Psoas muscle (tissue), 8 donors: ENCODE measurements around the gene KCTD13. TPM values are rescaled to one million over a fixed set of nuclear protein-coding genes. Genes with fewer than 3 reads are reported as not detected.

ENCODE experiments used
- ATAC-seq, 4 donors: fragments of 200-7000 bp; cut with Tn5 transposase; one replicate each; pipeline ENCODE4 v1.9.1; 2020; ENCODE audit warnings: moderate library complexity in 3 of 4, mild to moderate bottlenecking in 2 of 4
- DNase-seq, 2 donors: peaks; one replicate each; pipeline ENCODE4 v3.0.0-alpha.2; 2020
- H3K27ac ChIP-seq: fragments of 200-600 bp; one replicate; pipeline ENCODE4 v1.8.0; 2022
- H3K27me3 ChIP-seq, 3 donors: fragments of 200-600 bp in 1 of 3; one replicate each; pipeline versions ENCODE4 v1.6.1 to v1.8.0; 2013 to 2022; ENCODE audit warnings: low read length in 2 of 3, mild to moderate bottlenecking in 2 of 3, moderate library complexity in 1 of 3; ENCODE audit not compliant: insufficient read depth in 3 of 3
- H3K36me3 ChIP-seq, 2 donors: fragments of 200-600 bp in 1 of 2; one replicate each; pipeline versions ENCODE4 v1.6.1 to v1.8.0; 2013 to 2022; ENCODE audit warnings: low read depth in 1 of 2, mild to moderate bottlenecking in 1 of 2, moderate library complexity in 1 of 2; ENCODE audit not compliant: insufficient read depth in 1 of 2
- H3K4me1 ChIP-seq: fragments of 200-600 bp; one replicate; pipeline ENCODE4 v1.8.0; 2022
- H3K4me3 ChIP-seq: fragments of 200-600 bp; one replicate; pipeline ENCODE4 v1.8.0; 2022; ENCODE audit warnings: mild to moderate bottlenecking
- H3K9me3 ChIP-seq: fragments of 200-600 bp; one replicate; pipeline ENCODE4 v1.8.0; 2022
- WGBS, 3 donors: extraction: QIAGEN DNeasy Blood & Tissue Kit; methylation state at CpG; one replicate each; pipeline versions ENCODE4 v1.1.6 to v1.1.7; 2013; 5-methylcytosine and 5-hydroxymethylcytosine counted together
- intact Hi-C, 2 donors: fragments of 100-400 bp; cut with DNase I; formaldehyde crosslinking; loops; one replicate each; pipeline versions ENCODE4 v1.11.0 to v1.14.2; 2022
- polyA plus RNA-seq, 3 donors: library from polyadenylated mRNA; stranded (reverse); fragments of 200-250 nt; gene quantifications; one replicate each; pipeline ENCODE4 v1.2.3, GENCODE V29; 2013
- total RNA-seq, 4 donors: library from RNA; stranded (reverse); fragmentation: NEBNext Ultra II Directional in 2 of 4; extraction: Animal tissue kit (Norgen Biotek cat#: 25700) in 2 of 4; gene quantifications; one replicate each; pipeline versions ENCODE4 v1.2.1 to v1.2.4, GENCODE V29; 2021 to 2023
- TF ChIP-seq, protein P1 (sequence below): fragments of 200-600 bp; IDR thresholded peaks from one replicate; pipeline ENCODE4 v1.8.0; 2022; ENCODE audit warnings: antibody characterized with exemption
- donor health status: healthy with polysubstance abuse.
- donor health status: DM: no; HTN: no; CAD: no; lungs with moderate emphysema.
- donor health status: Bipolar disorder and iron deficiency.
- donor health status: healthy.
- donor health status: DM: yes; HTN: yes; CAD: no.
- donor health status: DM: no; HTN: no; CAD: no.
- donor health status: DM: no; HTN: no; CAD: no.
- donor health status: DM: yes; HTN: yes; CAD: no.

Gene KCTD13
- total and polyA plus RNA-seq, 7 donors, result 2.2 to 5.4 (median 4.7) TPM

DNA sequence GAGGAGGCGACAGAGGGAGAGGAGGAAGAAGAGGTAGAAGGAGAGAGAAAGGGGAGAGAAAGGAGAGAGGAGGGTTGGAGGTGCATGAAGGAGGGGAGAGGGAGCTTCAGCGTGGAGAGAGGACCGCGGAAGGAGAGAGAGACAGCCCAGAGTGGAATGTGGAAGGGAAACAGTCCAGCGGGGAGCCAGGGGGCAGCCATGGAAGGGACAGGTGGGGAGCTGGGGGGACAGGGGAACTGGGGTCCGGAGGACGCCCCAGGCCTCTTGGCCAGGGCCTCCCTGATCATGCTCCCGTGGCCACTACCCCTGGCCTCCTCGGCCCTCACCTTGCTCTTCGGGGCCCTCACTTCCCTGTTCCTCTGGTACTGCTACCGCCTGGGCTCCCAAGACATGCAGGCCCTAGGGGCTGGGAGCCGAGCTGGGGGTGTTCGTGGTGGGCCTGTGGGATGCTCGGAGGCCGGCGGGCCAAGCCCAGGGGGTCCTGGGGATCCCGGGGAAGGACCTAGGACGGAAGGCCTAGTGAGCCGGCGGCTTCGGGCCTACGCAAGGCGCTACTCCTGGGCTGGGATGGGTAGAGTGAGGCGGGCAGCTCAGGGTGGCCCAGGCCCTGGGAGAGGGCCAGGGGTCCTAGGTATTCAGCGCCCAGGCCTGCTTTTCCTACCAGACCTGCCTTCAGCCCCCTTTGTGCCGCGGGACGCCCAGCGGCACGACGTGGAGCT, 25.0 kb downstream of the KCTD13 start:
- no peaks in the 10 kb centered on the region for H3K4me1 ChIP-seq
- H3K9me3 ChIP-seq, result no peaks in the 10 kb centered on the region
- H3K36me3 ChIP-seq, result no peaks in the 10 kb centered on the region
- DNase-seq (no peak), ATAC-seq (no peak)
- no peak overlapping the region for H3K27ac ChIP-seq
- TF ChIP-seq, protein P1, sequence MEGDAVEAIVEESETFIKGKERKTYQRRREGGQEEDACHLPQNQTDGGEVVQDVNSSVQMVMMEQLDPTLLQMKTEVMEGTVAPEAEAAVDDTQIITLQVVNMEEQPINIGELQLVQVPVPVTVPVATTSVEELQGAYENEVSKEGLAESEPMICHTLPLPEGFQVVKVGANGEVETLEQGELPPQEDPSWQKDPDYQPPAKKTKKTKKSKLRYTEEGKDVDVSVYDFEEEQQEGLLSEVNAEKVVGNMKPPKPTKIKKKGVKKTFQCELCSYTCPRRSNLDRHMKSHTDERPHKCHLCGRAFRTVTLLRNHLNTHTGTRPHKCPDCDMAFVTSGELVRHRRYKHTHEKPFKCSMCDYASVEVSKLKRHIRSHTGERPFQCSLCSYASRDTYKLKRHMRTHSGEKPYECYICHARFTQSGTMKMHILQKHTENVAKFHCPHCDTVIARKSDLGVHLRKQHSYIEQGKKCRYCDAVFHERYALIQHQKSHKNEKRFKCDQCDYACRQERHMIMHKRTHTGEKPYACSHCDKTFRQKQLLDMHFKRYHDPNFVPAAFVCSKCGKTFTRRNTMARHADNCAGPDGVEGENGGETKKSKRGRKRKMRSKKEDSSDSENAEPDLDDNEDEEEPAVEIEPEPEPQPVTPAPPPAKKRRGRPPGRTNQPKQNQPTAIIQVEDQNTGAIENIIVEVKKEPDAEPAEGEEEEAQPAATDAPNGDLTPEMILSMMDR, result no peak
- H3K4me3 ChIP-seq, result peak overlapping the region; percentile 72
- 38 to 50% (median 43%) methylated on average over 30 to 31 of the region's 31 CpGs for WGBS, 3 donors
- peaks cover 0 to 46% (median 12%) of the 10 kb centered on the region in 3 donors for H3K27me3 ChIP-seq
- intact Hi-C loops, result no loop called here

DNA sequence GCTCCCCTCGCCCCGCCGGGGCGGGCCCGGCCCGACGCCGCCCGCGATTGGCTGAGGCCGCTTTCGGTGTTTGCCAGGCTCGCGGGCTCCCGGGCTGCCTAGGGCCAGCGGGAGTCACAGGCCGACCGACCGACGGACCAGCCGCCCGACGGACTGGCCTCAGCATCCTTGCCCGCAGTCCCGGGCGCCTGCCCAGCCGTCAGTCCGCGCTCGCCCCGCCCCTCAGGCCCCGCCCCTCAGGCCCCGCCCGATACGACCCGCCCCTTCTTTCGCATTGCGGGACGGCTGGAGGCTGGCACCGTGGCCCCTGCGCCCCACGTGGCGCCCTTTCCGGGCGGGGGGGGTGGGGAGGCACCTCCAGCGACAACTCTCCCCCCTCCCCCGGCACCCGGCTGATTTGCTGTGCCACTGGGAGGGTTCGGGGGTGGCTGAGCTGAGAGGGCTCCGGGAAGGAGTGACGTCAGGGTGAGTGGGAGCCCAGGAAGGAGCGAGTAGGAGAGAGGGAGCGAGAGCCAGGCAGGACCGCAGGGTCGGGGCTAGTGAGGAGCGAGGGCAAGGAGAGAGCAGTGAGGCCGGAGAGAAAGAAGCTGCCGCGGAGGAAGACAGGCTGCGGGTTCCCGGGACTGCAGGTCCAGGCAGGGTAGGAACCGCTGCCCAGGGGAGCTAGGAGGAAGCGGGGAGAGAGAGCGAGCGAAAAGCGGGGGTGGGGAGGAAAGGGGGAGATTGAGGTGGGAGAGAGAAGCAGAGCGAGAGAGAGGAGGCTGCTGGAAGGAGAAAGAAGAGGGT, 25.7 kb downstream of the KCTD13 start, which contains the start of gene ASPHD1:
Gene ASPHD1, plus strand, starts transcription at position 387 of the 786 bp plus-strand sequence. CDS start 484 bp downstream, outside the sequence.
- ATAC-seq (peak; percentile 82 to 93 (median 90)), DNase-seq (peak; percentile 61 to 70)
- TF ChIP-seq, protein P1, result no peak
- Histone ChIP-seq H3K27me3 (peaks cover 0 to 46% (median 12%) of the 10 kb centered on the region in 3 donors), H3K36me3 (no peaks in the 10 kb centered on the region), H3K27ac (no peak within 1 kb of the TSS), H3K4me1 (no peaks in the 10 kb centered on the region), H3K9me3 (no peaks in the 10 kb centered on the region), H3K4me3 (peak within 1 kb of the TSS; percentile 72)
- intact Hi-C loops, result no loop called here
- 1 to 2% (median 1%) methylated on average over 34 to 67 of the region's 67 CpGs for WGBS, 3 donors

DNA sequence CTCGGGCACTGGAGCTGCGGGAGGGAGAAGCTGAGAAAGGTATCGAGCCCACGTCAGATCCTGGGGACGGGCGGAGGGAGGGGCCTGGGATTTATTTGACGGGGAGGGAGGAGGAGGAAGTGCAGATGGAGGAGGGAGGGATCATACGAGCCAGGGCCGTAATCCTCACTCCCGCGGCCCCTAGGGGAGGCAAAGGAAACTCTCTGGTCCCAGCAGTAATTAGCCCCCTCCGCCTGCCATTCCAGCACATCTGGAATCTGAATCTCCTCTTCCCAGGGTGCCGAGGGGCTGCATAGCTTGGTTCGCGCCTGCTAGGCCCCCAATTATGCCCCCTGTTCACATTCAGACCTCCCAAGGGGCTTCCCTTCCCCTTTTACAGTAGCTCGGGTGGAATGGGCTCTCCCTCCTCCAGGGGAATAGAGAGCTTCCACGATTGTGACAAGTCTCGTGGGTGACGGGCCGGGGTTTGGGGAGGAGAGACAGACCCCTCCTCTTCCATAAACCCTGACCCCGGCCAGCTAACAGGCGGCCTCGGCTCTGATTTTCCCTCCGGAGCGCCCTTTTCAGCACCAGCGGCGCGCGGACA, 26.4 kb downstream of the KCTD13 start, which contains the start of gene SEZ6L2:
Gene SEZ6L2, minus strand, starts transcription at position 35 of the 586 bp plus-strand sequence. CDS start 531 bp downstream, outside the sequence.
- intact Hi-C loops, result no loop called here

DNA sequence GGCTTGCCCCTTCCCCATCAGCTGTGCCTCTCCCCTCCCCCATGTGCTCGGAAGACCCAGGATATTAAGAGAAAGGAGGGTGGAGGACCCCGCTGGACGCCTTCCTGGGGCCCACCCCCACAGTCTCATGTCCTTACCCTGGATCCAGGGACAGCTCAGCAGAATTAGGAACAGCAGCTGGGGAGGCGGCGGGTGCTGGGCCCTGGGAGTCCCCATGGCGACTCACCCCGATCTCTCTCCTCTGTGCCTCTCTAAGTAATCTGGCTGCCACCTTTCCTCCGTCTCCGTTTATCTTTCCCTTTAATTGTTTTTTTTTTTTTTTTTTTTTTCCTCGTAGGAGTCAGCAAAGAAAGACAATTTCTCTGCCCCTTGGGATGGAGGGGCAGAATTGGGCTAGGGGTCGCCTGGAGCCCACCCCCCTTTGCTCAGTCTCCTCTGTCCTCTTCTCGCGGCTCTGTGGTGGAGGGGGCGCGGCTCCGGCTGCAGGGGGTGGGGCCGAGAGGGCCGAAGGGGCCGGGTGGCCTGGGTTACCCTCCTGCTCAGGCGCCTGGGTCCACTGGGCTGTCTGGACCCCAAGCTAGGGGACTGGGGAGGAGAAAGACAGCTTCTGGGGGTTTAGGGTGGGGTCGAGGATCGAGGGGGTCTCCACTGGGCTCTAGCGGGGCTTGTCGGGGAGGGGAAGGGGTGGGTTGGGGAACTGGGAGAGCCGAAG, 27.1 kb downstream of the KCTD13 start:
- intact Hi-C loops, result no loop called here
- 1 to 2% (median 1%) methylated on average over 24 to 25 of the region's 25 CpGs for WGBS, 3 donors
- Histone ChIP-seq H3K4me3 (no peak overlapping the region), H3K27me3 (peaks cover 0 to 46% (median 12%) of the 10 kb centered on the region in 3 donors), H3K9me3 (no peaks in the 10 kb centered on the region), H3K4me1 (no peaks in the 10 kb centered on the region), H3K27ac (no peak overlapping the region), H3K36me3 (no peaks in the 10 kb centered on the region)
- TF ChIP-seq, protein P1, result no peak
- ATAC-seq (no peak), DNase-seq (peak in 1 of 2 donors; percentile 9)

More for the DNA sequence above, 26.4 kb downstream of the KCTD13 start, which contains the start of gene SEZ6L2:
- Histone ChIP-seq H3K4me1 (no peaks in the 10 kb centered on the region), H3K4me3 (peak within 1 kb of the TSS; percentile 72), H3K36me3 (no peaks in the 10 kb centered on the region), H3K9me3 (no peaks in the 10 kb centered on the region), H3K27me3 (peaks cover 0 to 46% (median 12%) of the 10 kb centered on the region in 3 donors), H3K27ac (no peak within 1 kb of the TSS)
- 0 to 1% (median 1%) methylated on average over 20 to 29 of the region's 29 CpGs for WGBS, 3 donors
- ATAC-seq, result peak in 3 of 4 donors; percentile 5 to 33 (median 12)
- peak; percentile 30 to 84 for DNase-seq
- TF ChIP-seq, protein P1, result no peak
